Smooth muscle cell (in vitro differentiated cells): ENCODE results near the gene SPON1. TPM values are rescaled to one million over a fixed set of nuclear protein-coding genes. Genes with fewer than 3 reads are reported as not detected.
"Not testable (repeated sequence)": the region's sequence is repeated elsewhere in the genome, so short reads cannot be mapped to it uniquely, and the experiment has no call there.

ENCODE experiments used
- DNase-seq: peaks from one replicate; lab custom pipeline; 2025; ENCODE audit not compliant: unreplicated experiment; lab: John Stamatoyannopoulos, UW
- H2AFZ ChIP-seq: fragments of 200-600 bp; sonication (generic); 2 replicates; pipeline ENCODE4 v1.6.0; 2016; ENCODE audit warnings: antibody characterized with exemption, low read depth, mild to moderate bottlenecking
- H3F3A ChIP-seq: fragments of 200-600 bp; sonication (generic); 2 replicates; pipeline ENCODE4 v1.6.0; 2017; ENCODE audit warnings: antibody characterized with exemption, low read depth
- H3K27ac ChIP-seq: fragments of 200-600 bp; sonication (generic); 2 replicates; pipeline ENCODE4 v1.5.1; 2016; ENCODE audit warnings: low read depth, mild to moderate bottlenecking
- H3K27me3 ChIP-seq: fragments of 200-600 bp; sonication (generic); 2 replicates; pipeline ENCODE4 v1.6.1; 2016; ENCODE audit warnings: low read depth, mild to moderate bottlenecking
- H3K36me3 ChIP-seq: fragments of 200-600 bp; sonication (generic); 2 replicates; pipeline ENCODE4 v1.5.1; 2016; ENCODE audit warnings: low read depth
- H3K4me1 ChIP-seq: fragments of 200-600 bp; sonication (generic); 2 replicates; pipeline ENCODE4 v1.5.1; 2016; ENCODE audit warnings: low read depth
- H3K4me2 ChIP-seq: fragments of 200-600 bp; sonication (generic); 2 replicates; pipeline ENCODE4 v1.6.0; 2016; ENCODE audit warnings: mild to moderate bottlenecking
- H3K4me3 ChIP-seq: fragments of 200-600 bp; sonication (generic); 2 replicates; pipeline ENCODE4 v1.5.1; 2016; ENCODE audit warnings: mild to moderate bottlenecking
- H3K79me2 ChIP-seq: fragments of 200-600 bp; sonication (generic); 2 replicates; pipeline ENCODE4 v1.6.0; 2016; ENCODE audit warnings: low read depth, mild to moderate bottlenecking
- H3K9ac ChIP-seq: fragments of 200-600 bp; sonication (generic); 2 replicates; pipeline ENCODE4 v1.6.0; 2016; ENCODE audit warnings: low read depth
- H3K9me3 ChIP-seq: fragments of 200-600 bp; sonication (generic); replicated peaks from 2 replicates; pipeline ENCODE4 v1.5.1; 2016; ENCODE audit warnings: low read depth
- H4K20me1 ChIP-seq: fragments of 200-600 bp; sonication (generic); 2 replicates; pipeline ENCODE4 v1.6.0; 2016; ENCODE audit warnings: low read depth
- WGBS: methylation state at CpG from one replicate; pipeline ENCODE4 v1.1.7; 2016; ENCODE audit warnings: low lambda C conversion rate; 5-methylcytosine and 5-hydroxymethylcytosine counted together
- polyA plus RNA-seq: library from polyadenylated mRNA; unstranded; fragments of >200 nt; fragmentation: Nextera tagmentation; extraction: Ambion mirVana; gene quantifications from 2 replicates; pipeline ENCODE4 v1.2.1, GENCODE V29; 2016
- total RNA-seq: library from RNA; depleted of rRNA; stranded (reverse); fragments of >200 nt; gene quantifications from 2 replicates; pipeline ENCODE4 v1.2.3, GENCODE V29; 2014
- TF ChIP-seq, protein P1 (sequence below): fragments of 200-600 bp; sonication (generic); IDR thresholded peaks from 2 replicates; pipeline ENCODE4 v1.5.1; 2017; ENCODE audit warnings: borderline replicate concordance, mild to moderate bottlenecking, antibody characterized with exemption; ENCODE audit not compliant: insufficient read depth, poor library complexity, severe bottlenecking

Gene SPON1
- total and polyA plus RNA-seq, 2 experiments from 2014 or later = 38.0 to 40.6 TPM

GRCh38 chr11:14081581-14082231, 119.2 kb downstream of the SPON1 start:
- H3K4me2 ChIP-seq = peak overlapping the region; percentile 3
- H3K4me1 ChIP-seq = peaks cover 24% of the 10 kb centered on the region
- H3K9ac ChIP-seq = no peak overlapping the region
- H2AFZ ChIP-seq = no peak overlapping the region
- H3K4me3 ChIP-seq = no peak overlapping the region
- no peaks in the 10 kb centered on the region for H3K79me2 ChIP-seq
- no peak for DNase-seq
- no peaks in the 10 kb centered on the region for H3K27me3 ChIP-seq
- TF ChIP-seq, protein P1, sequence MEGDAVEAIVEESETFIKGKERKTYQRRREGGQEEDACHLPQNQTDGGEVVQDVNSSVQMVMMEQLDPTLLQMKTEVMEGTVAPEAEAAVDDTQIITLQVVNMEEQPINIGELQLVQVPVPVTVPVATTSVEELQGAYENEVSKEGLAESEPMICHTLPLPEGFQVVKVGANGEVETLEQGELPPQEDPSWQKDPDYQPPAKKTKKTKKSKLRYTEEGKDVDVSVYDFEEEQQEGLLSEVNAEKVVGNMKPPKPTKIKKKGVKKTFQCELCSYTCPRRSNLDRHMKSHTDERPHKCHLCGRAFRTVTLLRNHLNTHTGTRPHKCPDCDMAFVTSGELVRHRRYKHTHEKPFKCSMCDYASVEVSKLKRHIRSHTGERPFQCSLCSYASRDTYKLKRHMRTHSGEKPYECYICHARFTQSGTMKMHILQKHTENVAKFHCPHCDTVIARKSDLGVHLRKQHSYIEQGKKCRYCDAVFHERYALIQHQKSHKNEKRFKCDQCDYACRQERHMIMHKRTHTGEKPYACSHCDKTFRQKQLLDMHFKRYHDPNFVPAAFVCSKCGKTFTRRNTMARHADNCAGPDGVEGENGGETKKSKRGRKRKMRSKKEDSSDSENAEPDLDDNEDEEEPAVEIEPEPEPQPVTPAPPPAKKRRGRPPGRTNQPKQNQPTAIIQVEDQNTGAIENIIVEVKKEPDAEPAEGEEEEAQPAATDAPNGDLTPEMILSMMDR = no peak
- WGBS = 65% methylated on average over 6 of the region's 6 CpGs
- H4K20me1 ChIP-seq = no peaks in the 10 kb centered on the region
- no peaks in the 10 kb centered on the region for H3K9me3 ChIP-seq
- no peaks in the 10 kb centered on the region for H3K36me3 ChIP-seq
- peak overlapping the region; percentile 41 for H3K27ac ChIP-seq
- H3F3A ChIP-seq = peaks cover 13% of the 10 kb centered on the region

- no peaks in the 10 kb centered on the region for H4K20me1 ChIP-seq
- no peak for DNase-seq
- no peaks in the 10 kb centered on the region for H3K36me3 ChIP-seq
- no peaks in the 10 kb centered on the region for H3K79me2 ChIP-seq
- H2AFZ ChIP-seq = no peak overlapping the region
- H3K4me1 ChIP-seq = peaks cover 24% of the 10 kb centered on the region
- H3K27me3 ChIP-seq = no peaks in the 10 kb centered on the region
- H3F3A ChIP-seq = peaks cover 13% of the 10 kb centered on the region
- no peak overlapping the region for H3K4me3 ChIP-seq
- no peak overlapping the region for H3K9ac ChIP-seq
- H3K9me3 ChIP-seq = no peaks in the 10 kb centered on the region
- H3K4me2 ChIP-seq = peak overlapping the region; percentile 3
- TF ChIP-seq, protein P1 = no peak
- 8% methylated on average over 5 of the region's 5 CpGs for WGBS
- H3K27ac ChIP-seq = peak overlapping the region; percentile 41
Observed at GRCh38 chr11:14082338-14082737, 119.8 kb downstream of the SPON1 start.

- H3K4me1 ChIP-seq, H3K4me3 ChIP-seq: not testable (repeated sequence)
Observed at GRCh38 chr11:14088861-14089260, 126.3 kb downstream of the SPON1 start.

DNA sequence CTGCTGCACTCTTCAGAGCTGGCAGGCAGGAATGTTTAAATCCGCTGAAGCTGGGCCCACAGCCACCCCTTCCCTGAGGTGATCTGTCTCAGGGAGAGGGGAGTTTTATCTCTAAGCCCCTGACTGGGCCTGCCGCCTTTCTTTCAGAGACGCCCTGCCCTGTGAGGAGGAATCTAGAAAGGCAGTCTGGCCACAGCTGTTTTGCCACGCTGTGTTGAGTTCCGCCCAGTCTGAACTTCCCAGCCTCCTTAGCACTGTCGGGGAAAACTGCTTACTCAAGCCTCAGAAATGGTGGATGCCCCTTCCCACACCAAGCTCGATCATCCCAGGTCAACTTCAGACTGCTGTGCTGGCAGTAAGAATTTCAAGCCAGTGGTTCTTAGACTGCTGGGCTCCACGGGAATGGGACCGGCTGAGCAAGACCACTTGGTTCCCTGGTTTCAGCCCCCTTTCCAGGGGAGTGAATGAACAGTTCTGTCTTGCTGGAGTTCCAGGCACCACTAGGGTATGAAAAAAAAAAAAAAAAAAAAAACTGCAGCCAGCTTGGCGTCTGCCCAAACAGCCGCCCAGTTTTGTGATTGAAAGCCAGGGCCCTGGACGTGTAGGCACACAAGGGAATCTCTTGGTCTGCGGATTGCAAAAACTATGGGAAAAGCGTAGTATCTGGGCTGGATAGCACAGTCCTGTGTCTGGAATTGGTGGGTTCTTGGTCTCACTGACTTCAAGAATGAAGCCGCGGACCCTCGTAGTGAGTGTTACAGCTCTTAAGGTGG, 127.4 kb downstream of the SPON1 start:
- H4K20me1 ChIP-seq = no peaks in the 10 kb centered on the region
- WGBS = 45% methylated on average over 17 of the region's 17 CpGs
- no peaks in the 10 kb centered on the region for H3K9me3 ChIP-seq
- H3K79me2 ChIP-seq = no peaks in the 10 kb centered on the region
- peak overlapping the region; percentile 62 for H3K4me2 ChIP-seq
- no peaks in the 10 kb centered on the region for H3F3A ChIP-seq
- H2AFZ ChIP-seq = peak overlapping the region; percentile 60
- no peaks in the 10 kb centered on the region for H3K36me3 ChIP-seq
- TF ChIP-seq, protein P1 = no peak
- H3K9ac ChIP-seq = no peak overlapping the region
- no peak overlapping the region for H3K4me3 ChIP-seq
- no peaks in the 10 kb centered on the region for H3K4me1 ChIP-seq
- DNase-seq = no peak
- H3K27me3 ChIP-seq = no peaks in the 10 kb centered on the region
- peak overlapping the region; percentile 83 for H3K27ac ChIP-seq

More at GRCh38 chr11:14088861-14089260, 126.3 kb downstream of the SPON1 start:
- not testable (repeated sequence) for H3K9ac ChIP-seq, H4K20me1 ChIP-seq, H2AFZ ChIP-seq, H3K79me2 ChIP-seq, H3K27ac ChIP-seq, H3F3A ChIP-seq, H3K4me2 ChIP-seq, H3K36me3 ChIP-seq, DNase-seq, H3K27me3 ChIP-seq, H3K9me3 ChIP-seq
- 84% methylated on average over 2 of the region's 2 CpGs for WGBS

DNA sequence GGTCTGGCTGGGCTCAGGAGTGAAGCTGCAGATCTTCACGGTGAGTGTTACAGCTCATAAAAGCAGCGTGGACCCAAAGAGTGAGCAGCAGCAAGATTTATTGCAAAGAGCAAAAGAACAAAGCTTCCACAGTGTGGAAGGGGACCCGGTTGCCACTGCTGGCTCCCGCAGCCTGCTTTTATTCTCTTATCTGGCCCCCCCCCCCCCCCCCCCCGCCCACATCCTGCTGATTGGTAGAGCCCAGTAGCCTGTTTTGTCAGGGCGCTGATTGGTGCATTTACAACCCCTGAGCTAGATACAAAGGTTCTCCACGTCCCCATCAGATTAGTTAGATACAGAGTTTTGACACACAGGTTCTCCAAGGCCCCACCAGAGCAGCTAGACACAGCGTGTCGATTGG, 128.1 kb downstream of the SPON1 start:
- not testable (repeated sequence) for DNase-seq, H3K27me3 ChIP-seq, H3K36me3 ChIP-seq, H3K9ac ChIP-seq, H3K9me3 ChIP-seq, H3K4me3 ChIP-seq, H3K4me1 ChIP-seq, H3F3A ChIP-seq, H4K20me1 ChIP-seq, H3K79me2 ChIP-seq
- Histone ChIP-seq H3K27ac (peak overlapping the region; percentile 83), H2AFZ (peak overlapping the region; percentile 60), H3K4me2 (peak overlapping the region; percentile 62)
- WGBS = 56% methylated on average over 8 of the region's 9 CpGs
